ENCODE data around the gene ERC2.
"Not testable (repeated sequence)": the region's sequence is repeated elsewhere in the genome, so short reads cannot be mapped to it uniquely, and the experiment has no call there.

ERC2 gene

GRCh38 chr3:56303487-56303886, 164.8 kb downstream of the ERC2 start:
- DNase-seq, result no peak

- no peak for DNase-seq
These were observed 165.8 kb downstream of the ERC2 start for GRCh38 chr3:56302417-56302816.

DNA sequence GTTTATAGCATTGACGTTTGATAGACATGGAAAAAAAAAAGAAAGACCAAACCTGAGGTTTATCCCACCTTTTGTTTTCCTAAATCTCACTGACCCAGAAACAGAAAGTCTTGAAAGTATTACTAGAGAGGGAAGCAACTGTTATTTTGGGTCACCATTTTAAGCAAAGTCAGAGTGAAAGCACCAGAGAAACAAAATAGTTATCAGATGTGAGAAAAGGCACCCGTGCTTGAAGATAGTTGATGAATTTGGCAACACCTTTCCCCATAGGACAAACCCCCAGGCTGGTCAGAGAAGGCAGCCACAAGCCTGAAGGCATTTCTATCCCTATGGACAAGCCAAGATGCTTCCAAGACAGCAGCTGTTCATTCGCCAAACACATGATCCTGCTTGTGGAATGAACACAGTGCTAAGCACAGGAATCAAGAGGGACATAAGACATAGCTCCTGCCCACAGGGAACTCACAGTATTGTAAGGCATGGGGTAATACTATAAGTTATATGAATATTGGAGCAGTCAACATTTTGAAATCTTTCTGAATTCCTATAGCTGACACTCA, 170.9 kb downstream of the ERC2 start:
- no peak for DNase-seq

DNA sequence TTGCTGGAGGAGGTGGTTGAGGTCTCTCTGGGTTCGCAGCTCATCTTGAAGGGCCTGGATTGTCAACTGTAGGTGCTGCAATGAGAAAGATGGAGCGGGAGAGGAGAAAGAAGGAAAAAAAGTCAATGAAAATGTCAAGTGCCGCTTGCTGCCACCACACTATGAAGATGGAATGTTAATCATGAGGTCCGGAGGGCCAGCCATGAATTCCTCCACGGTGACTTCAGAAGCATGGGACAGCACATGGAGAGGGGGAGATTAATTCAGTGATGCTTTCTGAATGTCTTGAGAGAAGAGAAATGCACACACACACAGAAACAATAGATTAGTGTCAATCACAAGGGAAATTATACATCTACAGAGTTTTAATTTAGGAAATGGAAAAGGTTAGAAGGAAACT, 171.9 kb downstream of the ERC2 start:
- DNase-seq, result no peak

GRCh38 chr3:56295161-56295560, 173.1 kb downstream of the ERC2 start:
- DNase-seq, result no peak

- no peak for DNase-seq
These were observed 174.0 kb downstream of the ERC2 start for GRCh38 chr3:56294286-56294685.

DNA sequence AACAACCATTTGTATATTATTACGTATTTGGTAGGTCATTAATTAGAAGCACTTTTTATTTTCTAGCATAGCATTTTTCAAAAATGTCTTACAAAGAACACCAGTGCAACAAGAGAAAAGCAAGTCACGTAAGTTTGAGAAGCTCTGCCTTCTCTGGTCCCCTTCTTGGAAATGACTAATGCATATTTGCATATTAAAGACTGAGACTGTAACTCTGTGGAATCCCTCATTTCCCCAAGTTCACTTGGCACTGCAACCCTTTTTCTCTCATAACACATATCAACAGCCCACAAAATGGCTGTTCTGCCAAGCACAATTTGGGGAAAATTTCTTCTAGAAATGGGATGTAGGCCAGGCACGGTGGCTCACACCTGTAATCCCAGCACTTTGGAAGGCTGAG, 176.3 kb downstream of the ERC2 start:
- no peak for DNase-seq

- DNase-seq, result no peak
These were observed 177.0 kb downstream of the ERC2 start for GRCh38 chr3:56291244-56291680.

GRCh38 chr3:56290374-56290773, 177.9 kb downstream of the ERC2 start:
- no peak for DNase-seq

- no peak for DNase-seq
These were observed 180.0 kb downstream of the ERC2 start for GRCh38 chr3:56288258-56288657.

DNA sequence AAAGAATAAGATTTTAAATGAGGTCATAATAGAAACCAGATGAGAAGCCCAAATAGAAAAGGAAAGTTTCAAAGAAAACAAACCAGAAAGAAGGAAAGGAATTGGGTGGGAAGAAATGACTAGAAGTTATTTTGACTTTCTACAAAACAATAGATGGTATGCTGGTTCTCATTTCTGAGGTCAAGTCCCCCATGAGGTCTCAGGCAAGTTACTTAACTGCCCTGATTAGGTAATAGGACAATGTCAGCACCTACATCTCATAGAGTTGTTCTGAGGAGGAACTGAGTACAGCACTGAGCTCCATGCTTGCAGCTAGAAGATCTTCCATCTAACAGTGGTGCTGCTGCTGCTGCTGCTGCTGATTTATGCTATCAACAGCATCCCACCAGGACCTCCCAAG, 185.9 kb downstream of the ERC2 start:
- no peak for DNase-seq

DNA sequence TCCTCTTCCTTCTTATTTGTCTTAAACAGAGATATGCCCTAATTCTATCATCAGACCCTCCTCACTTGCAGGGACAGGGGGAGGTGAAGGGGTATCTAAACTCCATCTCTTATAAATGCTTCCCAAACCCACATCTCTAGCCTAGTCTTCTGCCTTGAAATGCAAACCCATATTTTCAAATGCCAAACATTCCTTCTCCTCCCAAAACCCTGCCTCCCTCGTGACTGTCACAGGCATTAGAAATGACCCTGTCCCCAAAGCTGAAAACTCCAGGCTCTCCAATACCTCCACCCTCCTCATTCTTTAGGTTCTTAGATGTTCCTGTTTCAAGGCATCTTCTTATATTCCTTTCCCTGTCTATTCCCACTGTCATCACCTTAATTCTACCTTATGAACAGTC, 191.0 kb downstream of the ERC2 start:
- no peak for DNase-seq

GRCh38 chr3:56275120-56275519, 193.1 kb downstream of the ERC2 start:
- DNase-seq, result no peak

DNA sequence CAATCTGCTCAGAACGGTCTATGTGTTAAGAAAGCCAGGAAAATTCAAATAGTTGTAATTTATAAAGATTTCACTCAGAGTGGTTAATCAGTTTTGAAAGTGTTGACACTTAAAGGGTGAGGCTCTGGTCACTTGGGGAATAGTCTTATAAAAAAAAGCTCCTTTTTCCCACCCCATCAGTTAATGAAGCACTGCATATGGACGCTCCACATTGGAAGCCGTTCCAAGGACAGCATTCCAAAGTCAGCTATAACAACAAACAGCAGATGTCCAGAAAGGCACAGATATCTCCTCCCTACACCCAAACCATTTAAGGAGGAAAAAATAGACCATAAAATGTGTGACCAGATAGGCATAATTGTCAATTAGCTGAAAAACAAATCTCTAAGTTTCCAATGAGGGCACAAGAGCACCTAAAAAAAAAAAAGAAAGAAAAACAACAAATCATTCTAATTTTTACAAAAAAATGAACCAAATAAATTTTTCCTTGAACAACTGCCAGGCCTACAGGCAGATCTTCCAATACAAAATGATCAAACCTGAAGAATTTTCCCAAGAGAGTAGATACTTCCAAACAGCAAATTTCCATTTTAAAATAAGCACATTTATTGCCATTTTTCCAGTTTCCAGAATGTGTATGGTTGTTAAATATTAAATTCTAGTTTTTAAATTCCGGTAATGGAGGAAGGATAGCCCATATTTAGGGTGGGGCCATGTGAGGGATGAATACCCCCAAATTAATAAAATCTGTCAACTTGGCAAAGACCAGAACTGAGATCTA, 198.3 kb downstream of the ERC2 start:
- no peak for DNase-seq

DNA sequence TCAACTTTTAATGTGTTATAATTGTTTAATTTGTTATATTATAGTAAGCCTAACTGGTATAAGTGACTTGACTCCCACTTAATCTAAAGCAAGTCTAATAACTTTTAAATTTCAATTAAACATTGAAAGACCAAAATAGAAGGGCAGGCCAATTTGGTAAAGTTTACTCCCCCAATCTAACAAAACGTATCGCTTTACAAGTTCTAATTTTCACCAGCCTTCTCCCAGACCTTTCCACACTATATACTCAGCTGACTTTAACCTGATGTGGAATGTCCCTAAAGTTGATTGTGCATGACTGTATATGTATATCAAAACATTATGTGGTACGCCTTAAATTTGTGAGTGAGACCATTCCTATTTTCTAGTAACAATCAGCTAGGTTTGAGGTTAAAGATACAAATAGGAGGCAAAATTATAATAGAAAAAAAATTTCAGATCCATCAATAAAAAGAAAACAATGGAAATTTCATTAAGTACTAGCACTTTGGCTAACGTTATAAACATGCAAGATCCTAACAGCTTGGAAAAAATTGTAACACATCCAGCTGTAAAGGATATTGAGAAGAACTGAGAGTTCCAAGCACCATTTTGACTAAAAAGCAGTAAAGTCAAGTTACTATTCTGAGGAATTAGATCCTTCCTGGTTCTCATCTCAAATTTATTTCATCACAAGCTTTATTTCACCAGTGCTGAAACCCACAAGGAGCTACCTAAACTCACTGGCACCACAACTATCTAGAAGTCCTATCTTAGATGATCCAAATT, 199.5 kb downstream of the ERC2 start:
- no peak for DNase-seq

- DNase-seq, result not testable (repeated sequence)
These were observed 206.4 kb downstream of the ERC2 start for GRCh38 chr3:56261852-56262251.

- no peak for DNase-seq
These were observed 208.0 kb downstream of the ERC2 start for GRCh38 chr3:56260262-56260661.

DNA sequence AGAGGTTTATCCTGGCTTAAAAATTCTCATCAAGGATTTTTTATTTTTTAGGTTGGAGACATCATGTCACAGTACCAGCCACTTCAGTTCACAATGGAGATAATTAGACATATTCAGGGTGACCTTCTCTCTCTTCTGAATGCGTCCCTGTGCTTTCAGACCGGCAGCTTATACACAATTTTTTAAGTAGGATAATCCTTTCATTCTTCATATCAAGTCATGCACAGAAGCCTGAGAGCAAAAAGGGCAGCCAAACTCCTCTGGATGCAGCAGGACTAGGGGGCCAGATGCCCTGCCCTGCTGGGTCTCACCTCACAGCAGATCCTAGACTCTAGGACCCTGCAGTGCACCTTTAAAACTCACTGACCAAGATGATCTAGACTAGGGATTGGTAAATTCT, 210.4 kb downstream of the ERC2 start:
- DNase-seq, result no peak

GRCh38 chr3:56254835-56255234, 213.4 kb downstream of the ERC2 start:
- no peak for DNase-seq

DNA sequence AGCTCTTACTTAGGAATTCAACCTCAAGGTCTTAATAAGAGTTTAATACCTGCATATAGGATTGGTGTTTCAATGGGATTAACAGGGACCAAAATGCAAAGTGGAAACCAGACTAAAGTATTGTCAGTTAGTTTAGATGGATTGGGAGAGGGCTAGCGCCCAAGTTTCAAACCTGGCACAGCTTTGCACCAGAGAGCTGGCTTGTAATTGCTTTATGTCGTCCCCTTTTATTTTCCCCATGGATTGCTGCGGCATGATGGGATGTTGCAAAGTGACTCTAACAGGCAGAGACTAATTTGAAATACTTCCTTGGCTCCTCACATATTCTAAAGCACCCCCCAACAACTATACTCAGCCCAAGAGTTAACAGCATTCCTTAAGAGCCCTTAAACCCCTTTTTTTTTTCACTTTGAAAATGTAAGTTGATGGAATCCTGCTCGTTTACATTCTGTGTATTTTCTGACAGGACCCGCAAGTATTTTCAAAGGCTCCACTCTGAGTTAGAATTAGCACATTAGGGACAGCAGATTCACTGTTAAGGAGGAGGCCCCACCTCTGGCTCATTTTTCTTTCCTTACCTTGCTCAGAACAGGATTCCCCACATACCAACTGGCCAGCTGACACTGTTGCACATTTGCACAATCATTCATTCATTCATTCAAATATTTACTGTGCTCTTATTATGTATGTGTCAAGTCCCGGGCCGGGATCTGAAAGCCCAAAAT, 214.2 kb downstream of the ERC2 start:
- no peak for DNase-seq

DNA sequence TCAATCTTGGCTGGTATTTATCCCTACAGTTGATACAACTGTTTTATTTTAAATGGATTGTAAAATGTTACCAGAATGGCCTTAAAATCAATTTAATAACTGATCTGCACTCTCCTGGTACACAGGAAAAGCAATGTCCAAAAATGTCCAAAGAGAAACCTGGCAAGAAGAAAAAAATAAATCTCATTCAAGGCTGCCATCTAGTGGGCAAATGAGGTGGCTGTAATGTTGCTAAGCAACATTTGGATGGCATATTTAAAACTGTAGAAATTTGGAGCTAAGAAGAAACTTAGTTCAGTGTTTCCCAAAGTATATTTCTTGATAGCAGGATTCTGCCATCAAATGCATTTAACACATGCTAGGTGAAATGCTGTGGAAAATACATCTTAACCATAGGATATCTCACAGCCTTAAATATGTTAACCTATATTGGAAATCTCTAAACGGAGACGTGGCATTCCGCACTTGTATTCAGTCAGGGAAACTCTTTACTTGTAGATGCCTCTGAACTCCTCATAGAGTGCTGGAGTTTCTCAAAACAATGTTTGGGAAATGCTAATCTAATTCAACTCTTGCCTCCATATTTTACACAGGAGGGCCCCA, 216.8 kb downstream of the ERC2 start:
- DNase-seq, result no peak

GRCh38 chr3:56248021-56248420, 220.2 kb downstream of the ERC2 start:
- no peak for DNase-seq

DNA sequence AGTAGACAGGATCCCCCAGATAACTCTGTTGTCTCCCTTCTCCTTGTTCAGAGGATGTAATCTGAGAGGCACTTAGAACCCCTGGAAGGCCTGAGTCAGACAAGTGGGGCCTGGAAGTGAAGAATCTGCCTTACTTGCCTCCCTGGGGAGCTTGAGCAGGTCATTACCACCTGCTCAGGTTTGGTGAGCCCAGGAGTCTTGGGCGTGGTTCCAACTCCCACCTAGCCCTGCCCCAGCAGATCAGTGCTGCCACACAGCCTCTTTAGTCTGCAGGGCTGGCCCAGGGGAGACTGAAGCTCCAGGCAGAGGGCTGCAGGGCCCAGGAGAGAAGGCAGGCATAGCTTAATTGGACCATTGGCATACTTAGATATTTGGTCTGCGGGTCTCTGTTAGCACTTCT, 230.0 kb downstream of the ERC2 start:
- DNase-seq, result no peak

Data from activated CD8-positive, alpha-beta memory T cell treated with anti-CD3 and anti-CD28 coated beads, Interleukin-2, amount 50 U/mL, for 4 hours (primary cell).